HEK293T (cell line): ENCODE data around the gene METTL21C.

Source experiments
- CTCF ChIA-PET: fragments of 350-600 bp; formaldehyde crosslinking; extraction: SDS; loops from one replicate; lab custom pipeline; 2021; ENCODE audit warnings: antibody characterized with exemption, inconsistent platforms; lab: Yijun Ruan, JAX
- POLR2A ChIA-PET: fragments of 350-600 bp; formaldehyde crosslinking; extraction: SDS; loops from one replicate; lab custom pipeline; 2020; ENCODE audit warnings: antibody characterized with exemption, inconsistent platforms; lab: Yijun Ruan, JAX
- DNase-seq: peaks from one replicate; pipeline ENCODE4 v3.0.0; 2012; ENCODE audit warnings: mixed read lengths; ENCODE audit errors: extremely low spot score
- ARNT ChIP-seq: fragments of 450-650 bp; IDR thresholded peaks from 2 replicates; pipeline ENCODE4 v1.6.1; 2017; ENCODE audit warnings: mild to moderate bottlenecking
- BHLHE40 ChIP-seq: fragments of 450-650 bp; IDR thresholded peaks from 2 replicates; pipeline ENCODE4 v1.6.1; 2016; ENCODE audit warnings: mild to moderate bottlenecking, moderate library complexity, borderline replicate concordance
- CTBP1 ChIP-seq: fragments of 450-650 bp; IDR thresholded peaks from 2 replicates; pipeline ENCODE4 v1.6.1; 2016; ENCODE audit warnings: borderline replicate concordance
- ELF4 ChIP-seq: fragments of 450-650 bp; IDR thresholded peaks from 2 replicates; pipeline ENCODE4 v1.6.1; 2017; ENCODE audit warnings: antibody characterized with exemption
- FOXA1 ChIP-seq: fragments of 450-650 bp; IDR thresholded peaks from 2 replicates; pipeline ENCODE4 v1.6.1; 2016; ENCODE audit warnings: mild to moderate bottlenecking
- FOXK2 ChIP-seq: fragments of 450-650 bp; IDR thresholded peaks from 2 replicates; pipeline ENCODE4 v1.6.1; 2016; ENCODE audit warnings: mild to moderate bottlenecking
- FOXM1 ChIP-seq: fragments of 450-650 bp; IDR thresholded peaks from 2 replicates; pipeline ENCODE4 v1.6.1; 2017; ENCODE audit warnings: mild to moderate bottlenecking, borderline replicate concordance
- HDGF ChIP-seq: fragments of 450-650 bp; IDR thresholded peaks from 2 replicates; pipeline ENCODE4 v1.6.1; 2017; ENCODE audit warnings: antibody characterized with exemption, borderline replicate concordance
- L3MBTL2 ChIP-seq: fragments of 450-650 bp; conservative IDR thresholded peaks from 2 replicates; pipeline ENCODE4 v1.6.1; 2016; ENCODE audit warnings: mild to moderate bottlenecking
- LEF1 ChIP-seq: fragments of 450-650 bp; IDR thresholded peaks from 2 replicates; pipeline ENCODE4 v1.6.1; 2017; ENCODE audit warnings: mild to moderate bottlenecking, borderline replicate concordance
- NFRKB ChIP-seq: fragments of 450-650 bp; IDR thresholded peaks from 2 replicates; pipeline ENCODE4 v1.6.1; 2016; ENCODE audit warnings: mild to moderate bottlenecking, moderate library complexity
- SP1 ChIP-seq: fragments of 450-650 bp; IDR thresholded peaks from 2 replicates; pipeline ENCODE4 v1.6.1; 2017
- SUZ12 ChIP-seq: fragments of 450-650 bp; IDR thresholded peaks from 2 replicates; pipeline ENCODE4 v1.6.1; 2016; ENCODE audit warnings: mild to moderate bottlenecking
- TARDBP ChIP-seq: fragments of 450-650 bp; IDR thresholded peaks from 2 replicates; pipeline ENCODE4 v1.6.1; 2016
- ZNF384 ChIP-seq: fragments of 450-650 bp; IDR thresholded peaks from 2 replicates; pipeline ENCODE4 v1.6.1; 2016
- TF ChIP-seq, protein P1 (sequence below): fragments of 450-650 bp; IDR thresholded peaks from 2 replicates; pipeline ENCODE4 v1.6.1; 2016

METTL21C gene

DNA sequence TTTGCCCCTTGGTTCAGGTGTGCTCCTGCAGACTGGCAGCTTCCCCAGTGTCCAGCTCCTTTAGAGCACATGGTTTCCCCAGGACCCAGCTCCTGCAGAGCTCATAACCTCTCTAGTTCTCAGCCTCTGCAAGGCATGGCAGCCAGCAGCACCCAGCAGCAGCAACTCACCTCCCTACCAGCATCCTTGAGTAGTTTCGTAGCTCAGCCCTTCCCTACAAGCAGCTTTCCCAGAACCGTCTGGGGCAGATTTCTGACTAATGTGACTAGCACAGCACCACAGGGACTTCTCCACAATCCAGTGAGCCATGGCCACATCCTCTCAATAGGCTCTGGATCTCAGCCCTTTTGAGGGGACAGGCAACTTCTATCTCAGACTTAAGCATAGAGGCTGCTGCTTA, 14.1 kb upstream of the METTL21C start:
- no peak for DNase-seq
- POLR2A ChIA-PET, result no interaction called here
- CTCF ChIA-PET, result no interaction called here
- TF ChIP-seq SP1 (no peak), HDGF (no peak), BHLHE40 (no peak), L3MBTL2 (no peak), NFRKB (no peak), ZNF384 (no peak), TARDBP (no peak), CTBP1 (no peak), LEF1 (no peak), ARNT (no peak), ELF4 (no peak)

DNA sequence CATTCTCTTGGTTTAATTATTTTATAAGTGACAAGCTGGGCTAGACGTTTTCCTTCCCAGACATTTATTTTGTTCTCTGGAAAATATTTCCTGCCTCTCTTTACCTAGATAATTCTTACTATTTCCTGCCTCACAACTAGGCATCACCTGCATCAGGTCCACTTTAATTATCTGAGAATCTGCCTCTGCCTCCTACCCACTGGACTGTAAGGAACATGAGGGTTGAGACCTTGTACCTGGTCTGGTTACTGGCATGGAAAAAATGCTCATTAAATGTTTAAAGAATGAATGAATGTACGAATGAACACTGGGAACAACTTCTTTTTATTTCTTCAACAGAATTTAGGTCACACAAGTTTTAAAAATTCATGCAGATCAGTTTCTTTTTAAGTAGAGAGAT, 13.4 kb upstream of the METTL21C start:
- ChIA-PET CTCF (no interaction called here), POLR2A (no interaction called here)
- TF ChIP-seq NFRKB, result no peak
- TF ChIP-seq, protein P1, sequence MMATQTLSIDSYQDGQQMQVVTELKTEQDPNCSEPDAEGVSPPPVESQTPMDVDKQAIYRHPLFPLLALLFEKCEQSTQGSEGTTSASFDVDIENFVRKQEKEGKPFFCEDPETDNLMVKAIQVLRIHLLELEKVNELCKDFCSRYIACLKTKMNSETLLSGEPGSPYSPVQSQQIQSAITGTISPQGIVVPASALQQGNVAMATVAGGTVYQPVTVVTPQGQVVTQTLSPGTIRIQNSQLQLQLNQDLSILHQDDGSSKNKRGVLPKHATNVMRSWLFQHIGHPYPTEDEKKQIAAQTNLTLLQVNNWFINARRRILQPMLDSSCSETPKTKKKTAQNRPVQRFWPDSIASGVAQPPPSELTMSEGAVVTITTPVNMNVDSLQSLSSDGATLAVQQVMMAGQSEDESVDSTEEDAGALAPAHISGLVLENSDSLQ, result no peak
- DNase-seq, result no peak

DNA sequence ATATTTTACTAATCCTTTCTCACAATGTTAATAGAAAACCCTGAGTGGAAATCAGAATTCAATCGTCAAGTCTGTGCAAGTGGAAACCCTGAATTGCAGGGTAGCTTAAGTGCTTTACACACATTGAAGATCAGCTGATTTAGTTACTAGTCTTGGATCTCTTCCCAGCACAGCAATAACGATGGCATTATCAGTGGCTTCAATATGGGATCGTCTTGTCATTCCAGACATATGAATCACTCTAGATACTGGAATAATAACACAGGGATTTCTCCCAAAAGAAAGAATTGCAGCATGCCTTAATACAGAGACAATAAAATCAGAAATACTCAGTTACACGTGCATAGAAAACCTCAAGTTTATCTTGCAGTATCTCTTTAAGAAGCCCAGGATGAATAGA, 12.6 kb upstream of the METTL21C start:
- CTCF ChIA-PET, result no interaction called here
- TF ChIP-seq FOXM1 (no peak), BHLHE40 (no peak), LEF1 (no peak), FOXK2 (no peak), FOXA1 (no peak), SUZ12 (no peak), NFRKB (no peak), L3MBTL2 (no peak), ZNF384 (no peak), ELF4 (no peak)
- TF ChIP-seq, protein P1, result no peak
- POLR2A ChIA-PET, result no interaction called here
- no peak for DNase-seq

DNA sequence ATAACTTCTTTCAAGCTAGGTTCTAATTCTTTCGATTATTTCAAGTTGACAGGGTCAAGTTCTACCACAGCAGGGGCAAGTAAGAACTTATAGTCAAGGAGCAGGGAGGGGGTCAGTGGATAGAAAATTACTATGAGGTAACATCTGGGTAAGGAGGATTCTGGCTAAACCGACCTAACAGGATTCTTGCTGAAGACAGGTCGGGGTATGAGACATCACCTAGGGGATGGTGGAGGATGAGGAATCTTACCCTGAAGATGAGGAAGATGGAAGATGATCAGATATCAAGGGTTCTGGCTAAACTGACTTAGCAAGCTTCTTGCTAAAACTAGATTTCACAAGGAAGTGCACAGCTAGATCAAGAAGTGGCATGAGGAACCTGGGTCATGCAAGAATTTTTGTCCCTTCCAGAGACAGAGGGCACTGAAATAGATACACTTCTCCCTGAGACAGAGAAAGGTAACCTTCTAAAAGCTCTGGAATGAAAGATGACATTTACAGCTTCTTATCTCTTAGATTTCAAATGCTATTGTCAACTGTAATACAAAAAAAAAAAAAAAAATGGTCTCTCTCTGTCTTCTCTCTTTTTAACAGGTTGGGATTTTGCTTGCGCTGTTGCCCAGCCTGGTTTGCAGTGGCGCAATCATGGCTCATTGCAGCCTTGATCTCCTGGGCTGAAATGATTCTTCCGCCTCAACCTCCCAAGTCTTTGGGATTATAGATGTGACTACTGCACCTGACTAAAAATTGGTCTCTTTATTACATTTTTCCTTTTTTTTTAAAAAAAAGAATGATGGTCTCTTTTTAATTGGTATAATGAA, 9.6 kb upstream of the METTL21C start:
- no peak for TF ChIP-seq HDGF
- TF ChIP-seq ELF4, result no peak
- TF ChIP-seq L3MBTL2, result no peak
- TF ChIP-seq, protein P1, result no peak
- no peak for TF ChIP-seq NFRKB
- TF ChIP-seq BHLHE40, result no peak
- CTCF ChIA-PET, result no interaction called here
- DNase-seq, result no peak
- POLR2A ChIA-PET, result no interaction called here

DNA sequence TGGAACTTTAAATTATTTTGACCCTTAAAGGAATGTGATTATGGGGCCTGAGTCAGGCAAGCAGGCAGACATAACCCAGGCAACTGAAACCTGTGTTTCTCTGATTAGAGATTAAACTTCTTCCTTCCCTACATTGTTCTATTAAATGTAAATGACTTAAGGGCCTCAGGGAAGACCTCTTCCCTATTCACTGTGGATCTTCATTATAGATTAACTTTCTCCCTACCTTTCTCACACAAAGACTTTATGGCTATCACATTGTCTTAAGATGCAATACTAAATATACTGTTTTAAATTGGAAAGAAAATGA, 8.8 kb upstream of the METTL21C start:
- DNase-seq, result no peak
- TF ChIP-seq NFRKB, result no peak
- no peak for TF ChIP-seq ZNF384
- no peak for TF ChIP-seq ARNT
- no peak for TF ChIP-seq BHLHE40
- TF ChIP-seq ELF4, result no peak
- no peak for TF ChIP-seq L3MBTL2
- TF ChIP-seq, protein P1, result no peak
- no peak for TF ChIP-seq FOXK2
- TF ChIP-seq FOXA1, result no peak
- ChIA-PET POLR2A (interaction anchor here (1.3 kb wide), 1 partner anchor 70 kb away, joined by 3 read pairs; the partner anchor contains the start of gene TEX30), CTCF (interaction anchor here (0.6 kb wide), 1 partner anchor 53 kb away, joined by 3 read pairs; no protein-coding TSS in a partner anchor)

DNA sequence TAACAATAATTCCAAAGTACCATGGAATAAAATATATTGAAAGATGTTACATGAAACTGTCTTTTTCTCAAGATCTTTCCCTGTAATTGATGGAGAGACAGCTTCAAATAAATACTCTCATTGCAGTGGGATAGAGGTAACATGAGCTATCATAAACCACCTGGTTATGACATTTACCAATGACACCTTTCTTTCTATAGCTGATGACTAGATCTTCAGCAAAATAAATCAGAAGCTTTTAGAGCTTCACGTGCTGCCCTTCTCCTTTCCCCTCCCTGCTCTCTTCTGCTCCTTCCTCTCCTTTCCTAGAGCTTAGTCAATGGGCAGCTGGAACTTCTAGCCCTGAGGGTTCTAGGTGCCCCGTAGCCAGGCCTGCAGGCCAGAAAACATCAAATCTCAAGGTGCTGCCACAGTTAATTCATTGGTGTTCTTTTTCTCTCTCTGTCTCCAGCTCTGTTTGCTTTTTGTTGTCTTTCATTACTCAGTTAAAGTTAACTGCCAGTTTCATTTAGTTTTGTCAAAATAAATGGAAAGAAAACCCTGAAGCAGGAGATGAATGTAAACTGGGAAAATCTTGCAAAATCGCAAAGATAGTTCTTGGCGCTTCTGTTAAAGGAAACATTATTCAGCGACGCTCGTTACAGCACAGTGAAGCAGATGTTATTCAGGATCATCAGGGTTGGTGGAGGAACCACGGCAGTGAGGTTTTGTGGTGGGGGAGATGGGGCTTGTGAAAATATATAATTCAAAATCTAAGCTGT, 8.3 kb upstream of the METTL21C start:
- ChIA-PET POLR2A (interaction anchor here (1.3 kb wide), 1 partner anchor 70 kb away, joined by 3 read pairs; the partner anchor contains the start of gene TEX30), CTCF (interaction anchor here (0.6 kb wide), 1 partner anchor 53 kb away, joined by 3 read pairs; no protein-coding TSS in a partner anchor)
- no peak for DNase-seq
- no peak for TF ChIP-seq TARDBP
- TF ChIP-seq SP1, result no peak
- TF ChIP-seq, protein P1, result no peak
- no peak for TF ChIP-seq SUZ12
- TF ChIP-seq LEF1, result no peak
- no peak for TF ChIP-seq FOXA1
